IMR-90 (cell line): ENCODE measurements around the gene SASH1. TPM values are rescaled to one million over a fixed set of nuclear protein-coding genes. Genes with fewer than 3 reads are reported as not detected.

Source experiments
- ATAC-seq: fragments of 200-7000 bp; cut with Tn5 transposase; 2 replicates; pipeline ENCODE4 v1.9.1; 2020; ENCODE audit warnings: low read depth, mild to moderate bottlenecking, moderate library complexity
- BruUV-seq: library from RNA; stranded (reverse); fragments of 400-500 nt; replicated peaks from 2 replicates; lab custom pipeline; 2021; lab: Mats Ljungman, UMichigan
- CTCF ChIA-PET: fragments of 300-600 bp; formaldehyde crosslinking; extraction: SDS; loops from one replicate; lab custom pipeline; 2021; ENCODE audit warnings: antibody characterized with exemption; lab: Yijun Ruan, JAX
- POLR2A ChIA-PET: fragments of 300-600 bp; sonication (Branson Sonifier 250); formaldehyde crosslinking; loops from one replicate; lab custom pipeline; 2022; ENCODE audit warnings: antibody characterized with exemption; ENCODE audit not compliant: unreplicated experiment; lab: Charles Lee
- DNase-seq: peaks from one replicate; pipeline ENCODE4 v3.0.0; 2013
- H2AFZ ChIP-seq: replicated peaks from 2 replicates; pipeline ENCODE3; 2013; ENCODE audit warnings: low read length, mild to moderate bottlenecking; ENCODE audit not compliant: poor library complexity
- H2AK5ac ChIP-seq: 2 replicates; pipeline ENCODE4 v1.6.1; 2013; ENCODE audit warnings: low read depth, low read length, inconsistent platforms
- H2AK9ac ChIP-seq: replicated peaks from 2 replicates; pipeline ENCODE3; 2013; ENCODE audit warnings: mild to moderate bottlenecking, low read depth, low read length, moderate library complexity; ENCODE audit not compliant: poor library complexity
- H2BK120ac ChIP-seq: 2 replicates; pipeline ENCODE4 v1.6.1; 2013; ENCODE audit warnings: low read depth, low read length, inconsistent platforms
- H2BK15ac ChIP-seq: 3 replicates; pipeline ENCODE4 v1.6.1; 2013; ENCODE audit warnings: low read depth, low read length, inconsistent platforms
- H2BK20ac ChIP-seq: 2 replicates; pipeline ENCODE4 v1.6.1; 2013; ENCODE audit warnings: low read depth, mild to moderate bottlenecking, inconsistent platforms, low read length, moderate library complexity
- H2BK5ac ChIP-seq: 2 replicates; pipeline ENCODE4 v1.6.1; 2013; ENCODE audit warnings: mild to moderate bottlenecking, low read depth, low read length, inconsistent platforms; ENCODE audit not compliant: poor library complexity, severe bottlenecking
- H3K14ac ChIP-seq: replicated peaks from 2 replicates; pipeline ENCODE4 v1.6.1; 2013; ENCODE audit warnings: low read depth, low read length, inconsistent platforms
- H3K18ac ChIP-seq: 2 replicates; pipeline ENCODE4 v1.6.1; 2013; ENCODE audit warnings: low read depth, low read length, control low read depth
- H3K23ac ChIP-seq: 2 replicates; pipeline ENCODE4 v1.6.1; 2013; ENCODE audit warnings: low read depth, low read length, inconsistent platforms
- H3K27ac ChIP-seq: 2 replicates; pipeline ENCODE4 v1.5.1; 2013; ENCODE audit warnings: mild to moderate bottlenecking, control low read depth, low read length; ENCODE audit not compliant: insufficient read depth
- H3K27me3 ChIP-seq: 2 replicates; pipeline ENCODE4 v1.6.1; 2013; ENCODE audit warnings: low read length; ENCODE audit not compliant: control insufficient read depth, insufficient read depth
- H3K36me3 ChIP-seq: 2 replicates; pipeline ENCODE4 v1.6.1; 2013; ENCODE audit warnings: low read length, mixed read lengths; ENCODE audit not compliant: control insufficient read depth, insufficient read depth
- H3K4ac ChIP-seq: 2 replicates; pipeline ENCODE4 v1.6.1; 2013; ENCODE audit warnings: low read depth, low read length, inconsistent platforms
- H3K4me1 ChIP-seq: 2 replicates; pipeline ENCODE4 v1.6.1; 2013; ENCODE audit warnings: low read length, mixed read lengths; ENCODE audit not compliant: control insufficient read depth, insufficient read depth
- H3K4me2 ChIP-seq: 2 replicates; pipeline ENCODE4 v1.6.1; 2013; ENCODE audit warnings: low read depth, mild to moderate bottlenecking, control low read depth, low read length, moderate library complexity
- H3K4me3 ChIP-seq: 2 replicates; pipeline ENCODE4 v1.5.1; 2013; ENCODE audit warnings: low read depth, mild to moderate bottlenecking, control low read depth, low read length, moderate library complexity; ENCODE audit not compliant: insufficient read depth
- H3K56ac ChIP-seq: 2 replicates; pipeline ENCODE4 v1.6.1; 2013; ENCODE audit warnings: low read length, inconsistent platforms; ENCODE audit not compliant: insufficient read depth; ENCODE audit errors: extremely low read depth
- H3K79me1 ChIP-seq, 2 experiments: 2 replicates each; pipeline ENCODE4 v1.6.1; 2013; ENCODE audit warnings: low read length in 2 of 2, inconsistent platforms in 1 of 2, low read depth in 1 of 2
- H3K9ac ChIP-seq: 2 replicates; pipeline ENCODE4 v1.6.1; 2013; ENCODE audit warnings: low read depth, low read length, control low read depth
- H3K9me1 ChIP-seq: 2 replicates; pipeline ENCODE4 v1.6.1; 2013; ENCODE audit warnings: low read length, inconsistent platforms; ENCODE audit not compliant: insufficient read depth
- H3K9me3 ChIP-seq: 2 replicates; pipeline ENCODE4 v1.6.1; 2013; ENCODE audit warnings: low read length; ENCODE audit not compliant: control insufficient read depth, insufficient read depth
- H4K20me1 ChIP-seq: 2 replicates; pipeline ENCODE4 v1.6.1; 2013; ENCODE audit warnings: low read length, inconsistent platforms; ENCODE audit not compliant: insufficient read depth
- H4K5ac ChIP-seq: 2 replicates; pipeline ENCODE4 v1.6.1; 2013; ENCODE audit warnings: mild to moderate bottlenecking, low read depth, low read length, control low read depth
- H4K8ac ChIP-seq, 2 experiments: 2 replicates each; pipeline ENCODE4 v1.6.1; 2013; ENCODE audit warnings: low read depth in 2 of 2, low read length in 2 of 2, control low read depth in 1 of 2, inconsistent platforms in 1 of 2
- H4K91ac ChIP-seq: 2 replicates; pipeline ENCODE4 v1.6.1; 2013; ENCODE audit warnings: low read depth, low read length, inconsistent platforms; ENCODE audit not compliant: insufficient read depth
- BHLHE40 ChIP-seq: fragments of 150-350 bp; IDR thresholded peaks from 2 replicates; pipeline ENCODE4 v1.6.1; 2016; ENCODE audit warnings: mild to moderate bottlenecking, low read depth, low read length
- CEBPB ChIP-seq: IDR thresholded peaks from 2 replicates; pipeline ENCODE4 v1.6.1; 2012; ENCODE audit warnings: low read depth, low read length, improper control_type of control experiment
- CHD1 ChIP-seq: IDR thresholded peaks from 2 replicates; pipeline ENCODE4 v1.6.1; 2012; ENCODE audit warnings: low read depth, low read length, improper control_type of control experiment
- FOS ChIP-seq: fragments of 150-350 bp; IDR thresholded peaks from 2 replicates; pipeline ENCODE4 v1.6.1; 2016; ENCODE audit warnings: low read depth, low read length
- MAFK ChIP-seq: IDR thresholded peaks from 2 replicates; pipeline ENCODE4 v1.6.1; 2012; ENCODE audit warnings: low read depth, low read length, improper control_type of control experiment
- MAZ ChIP-seq: IDR thresholded peaks from 2 replicates; pipeline ENCODE4 v1.6.1; 2012; ENCODE audit warnings: low read depth, mild to moderate bottlenecking, low read length, improper control_type of control experiment, moderate library complexity, borderline replicate concordance
- MXI1 ChIP-seq: IDR thresholded peaks from 2 replicates; pipeline ENCODE4 v1.6.1; 2012; ENCODE audit warnings: low read depth, mild to moderate bottlenecking, low read length, moderate library complexity, borderline replicate concordance
- NFE2L2 ChIP-seq: fragments of 150-350 bp; IDR thresholded peaks from 2 replicates; pipeline ENCODE4 v1.6.1; 2016; ENCODE audit warnings: low read depth, mild to moderate bottlenecking, low read length
- POLR2A ChIP-seq: IDR thresholded peaks from 2 replicates; pipeline ENCODE4 v1.6.1; 2012; ENCODE audit warnings: mild to moderate bottlenecking, low read depth, low read length
- RAD21 ChIP-seq: IDR thresholded peaks from 2 replicates; pipeline ENCODE4 v1.6.1; 2012; ENCODE audit warnings: low read length, improper control_type of control experiment
- RCOR1 ChIP-seq: IDR thresholded peaks from 2 replicates; pipeline ENCODE4 v1.6.1; 2012; ENCODE audit warnings: mild to moderate bottlenecking, low read length, improper control_type of control experiment; ENCODE audit not compliant: insufficient replicate concordance
- RFX5 ChIP-seq: IDR thresholded peaks from 2 replicates; pipeline ENCODE4 v1.8.0; 2012; ENCODE audit warnings: low read depth, mild to moderate bottlenecking, low read length, moderate library complexity
- SMC3 ChIP-seq: fragments of 150-350 bp; IDR thresholded peaks from 2 replicates; pipeline ENCODE4 v1.6.1; 2016; ENCODE audit warnings: low read depth, mild to moderate bottlenecking, antibody characterized with exemption, low read length, moderate library complexity
- WGBS, 2 experiments: methylation state at CpG; one replicate each; pipeline versions ENCODE4 v1.1.5 to v1.1.7; 2013; ENCODE audit warnings: missing lambda C conversion rate in 2 of 2; ENCODE audit not compliant: insufficient read length in 1 of 2; ENCODE audit errors: extremely low coverage in 2 of 2; 5-methylcytosine and 5-hydroxymethylcytosine counted together
- dilution Hi-C: fragments of 300-500 bp; cut with HindIII; formaldehyde crosslinking; loops from one replicate; pipeline ENCODE4 v1.14.3; 2018; ENCODE audit warnings: low sequenced_read_pairs; ENCODE audit not compliant: unreplicated experiment
- in situ Hi-C: fragments of 300-500 bp; cut with MboI; formaldehyde crosslinking; loops from 3 replicates; pipeline ENCODE4 v1.14.3; 2019; ENCODE audit warnings: low sequenced_read_pairs, inconsistent platforms, mixed read lengths
- intact Hi-C: fragments of 100-400 bp; cut with micrococcal nuclease; formaldehyde crosslinking; loops from 2 replicates; pipeline ENCODE4 v1.10.0; 2022
- polyA plus RNA-seq, 3 experiments: library from polyadenylated mRNA; depleted of rRNA; stranded (reverse); fragments of >200 nt; gene quantifications; 2 replicates each; pipeline ENCODE4 v1.2.3, GENCODE V29; 2012; ENCODE audit warnings: low replicate concordance in 1 of 3
- total RNA-seq: library from RNA; depleted of rRNA; stranded (reverse); fragments of >200 nt; gene quantifications from 2 replicates; pipeline ENCODE4 v1.2.3, GENCODE V29; 2012
- TF ChIP-seq, protein P1 (sequence below): conservative IDR thresholded peaks from 2 replicates; pipeline ENCODE4 v1.5.1; 2012; ENCODE audit warnings: mild to moderate bottlenecking, low read depth, low read length, improper control_type of control experiment
- TF ChIP-seq, protein P2 (sequence below): fragments of 150-350 bp; IDR thresholded peaks from 2 replicates; pipeline ENCODE4 v1.6.1; 2017; ENCODE audit warnings: mild to moderate bottlenecking, antibody characterized with exemption, low read length, low read depth
- TF ChIP-seq, protein P3 (sequence below): fragments of 150-350 bp; IDR thresholded peaks from 2 replicates; pipeline ENCODE4 v1.6.1; 2016; ENCODE audit warnings: low read depth, mild to moderate bottlenecking, low read length, moderate library complexity, borderline replicate concordance

Gene SASH1
- total and polyA plus RNA-seq, 2 of the 4 experiments (the other 2 are of a cell fraction): 11.6 to 16.5 TPM

DNA sequence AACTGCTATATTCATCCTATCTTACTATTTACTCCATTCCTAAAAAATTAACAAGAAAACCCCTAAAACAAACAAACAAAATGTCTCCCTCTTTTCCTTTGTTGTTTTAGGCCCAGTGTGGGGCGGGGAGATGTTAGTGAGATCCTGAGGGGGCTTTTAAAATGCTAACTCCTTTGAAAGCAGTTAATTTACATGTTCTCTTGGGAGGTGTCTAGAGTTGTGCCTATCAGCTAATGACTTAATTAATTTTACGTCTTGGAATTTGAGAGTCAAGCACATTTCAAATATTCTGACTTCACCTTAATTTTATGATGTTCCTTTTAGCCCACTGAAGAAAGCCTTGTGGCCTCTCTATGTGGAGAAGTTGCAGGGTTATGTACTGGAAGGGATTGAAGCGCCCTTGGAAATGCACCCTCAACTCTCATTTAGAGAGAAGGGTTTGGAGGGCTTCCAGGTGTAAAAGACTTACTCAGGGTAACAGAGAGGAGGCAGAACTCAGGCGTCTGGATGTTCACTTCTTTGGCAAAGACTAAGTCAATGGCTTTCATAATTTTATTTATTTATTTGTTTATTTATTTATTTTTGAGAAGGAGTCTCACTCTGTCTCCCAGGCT is 4.9 kb downstream of the SASH1 start:
- no peak overlapping the region for H2BK15ac ChIP-seq
- H4K20me1 ChIP-seq: no peaks in the 10 kb centered on the region
- H2BK20ac ChIP-seq: no peak overlapping the region
- CTCF ChIA-PET: no interaction called here
- H3K27me3 ChIP-seq: no peaks in the 10 kb centered on the region
- no peak overlapping the region for H3K23ac ChIP-seq
- no peak overlapping the region for H3K4ac ChIP-seq
- no peak overlapping the region for H2BK120ac ChIP-seq
- peaks cover 4% of the 10 kb centered on the region; the same call in 1 of the 2 replicates for H3K9me1 ChIP-seq
- ATAC-seq (no peak), DNase-seq (no peak)
- no CpG with 5 or more reads among the region's 4 CpGs for WGBS, 2 experiments
- no peak overlapping the region for H3K9ac ChIP-seq
- H3K18ac ChIP-seq: no peak overlapping the region
- no peak overlapping the region for H3K4me2 ChIP-seq
- intact Hi-C loops (loop anchor here (2.0 kb wide), 1 partner anchor 115 kb away; no protein-coding TSS in a partner anchor), dilution Hi-C loops (no loop called here), in situ Hi-C loops (no loop called here)
- H4K8ac ChIP-seq: no peak overlapping the region
- no peak for TF ChIP-seq CEBPB
- TF ChIP-seq, protein P1, sequence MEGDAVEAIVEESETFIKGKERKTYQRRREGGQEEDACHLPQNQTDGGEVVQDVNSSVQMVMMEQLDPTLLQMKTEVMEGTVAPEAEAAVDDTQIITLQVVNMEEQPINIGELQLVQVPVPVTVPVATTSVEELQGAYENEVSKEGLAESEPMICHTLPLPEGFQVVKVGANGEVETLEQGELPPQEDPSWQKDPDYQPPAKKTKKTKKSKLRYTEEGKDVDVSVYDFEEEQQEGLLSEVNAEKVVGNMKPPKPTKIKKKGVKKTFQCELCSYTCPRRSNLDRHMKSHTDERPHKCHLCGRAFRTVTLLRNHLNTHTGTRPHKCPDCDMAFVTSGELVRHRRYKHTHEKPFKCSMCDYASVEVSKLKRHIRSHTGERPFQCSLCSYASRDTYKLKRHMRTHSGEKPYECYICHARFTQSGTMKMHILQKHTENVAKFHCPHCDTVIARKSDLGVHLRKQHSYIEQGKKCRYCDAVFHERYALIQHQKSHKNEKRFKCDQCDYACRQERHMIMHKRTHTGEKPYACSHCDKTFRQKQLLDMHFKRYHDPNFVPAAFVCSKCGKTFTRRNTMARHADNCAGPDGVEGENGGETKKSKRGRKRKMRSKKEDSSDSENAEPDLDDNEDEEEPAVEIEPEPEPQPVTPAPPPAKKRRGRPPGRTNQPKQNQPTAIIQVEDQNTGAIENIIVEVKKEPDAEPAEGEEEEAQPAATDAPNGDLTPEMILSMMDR: no peak
- no peak for TF ChIP-seq CHD1
- no peak for TF ChIP-seq NFE2L2
- TF ChIP-seq BHLHE40: no peak
- no peak for TF ChIP-seq MAZ
- no peak for TF ChIP-seq SMC3
- no peak for TF ChIP-seq MXI1
- TF ChIP-seq, protein P2, sequence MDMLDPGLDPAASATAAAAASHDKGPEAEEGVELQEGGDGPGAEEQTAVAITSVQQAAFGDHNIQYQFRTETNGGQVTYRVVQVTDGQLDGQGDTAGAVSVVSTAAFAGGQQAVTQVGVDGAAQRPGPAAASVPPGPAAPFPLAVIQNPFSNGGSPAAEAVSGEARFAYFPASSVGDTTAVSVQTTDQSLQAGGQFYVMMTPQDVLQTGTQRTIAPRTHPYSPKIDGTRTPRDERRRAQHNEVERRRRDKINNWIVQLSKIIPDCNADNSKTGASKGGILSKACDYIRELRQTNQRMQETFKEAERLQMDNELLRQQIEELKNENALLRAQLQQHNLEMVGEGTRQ: no peak
- no peak for TF ChIP-seq POLR2A
- TF ChIP-seq FOS: no peak
- no peak for TF ChIP-seq MAFK
- no peak for TF ChIP-seq RCOR1
- no peak for TF ChIP-seq RFX5
- TF ChIP-seq, protein P3, sequence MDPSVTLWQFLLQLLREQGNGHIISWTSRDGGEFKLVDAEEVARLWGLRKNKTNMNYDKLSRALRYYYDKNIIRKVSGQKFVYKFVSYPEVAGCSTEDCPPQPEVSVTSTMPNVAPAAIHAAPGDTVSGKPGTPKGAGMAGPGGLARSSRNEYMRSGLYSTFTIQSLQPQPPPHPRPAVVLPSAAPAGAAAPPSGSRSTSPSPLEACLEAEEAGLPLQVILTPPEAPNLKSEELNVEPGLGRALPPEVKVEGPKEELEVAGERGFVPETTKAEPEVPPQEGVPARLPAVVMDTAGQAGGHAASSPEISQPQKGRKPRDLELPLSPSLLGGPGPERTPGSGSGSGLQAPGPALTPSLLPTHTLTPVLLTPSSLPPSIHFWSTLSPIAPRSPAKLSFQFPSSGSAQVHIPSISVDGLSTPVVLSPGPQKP: no peak
- TF ChIP-seq RAD21: no peak
- no TSS peak for BruUV-seq
- H3K14ac ChIP-seq: no peak overlapping the region
- H3K36me3 ChIP-seq: no peaks in the 10 kb centered on the region; the same call in 1 of the 2 replicates
- H2AK5ac ChIP-seq: no peak overlapping the region
- H3K4me1 ChIP-seq: no peaks in the 10 kb centered on the region
- peaks cover 13 to 73% of the 10 kb centered on the region in 2 experiments; a peak in 3 of 4 replicates for H3K79me1 ChIP-seq
- no peak overlapping the region for H3K27ac ChIP-seq
- H3K56ac ChIP-seq: no peak overlapping the region
- no peak overlapping the region for H2AK9ac ChIP-seq
- H3K4me3 ChIP-seq: no peak overlapping the region
- H2AFZ ChIP-seq: no peak overlapping the region
- no peak overlapping the region for H4K91ac ChIP-seq
- H2BK5ac ChIP-seq: no peak overlapping the region
- H4K5ac ChIP-seq: no peak overlapping the region
- POLR2A ChIA-PET: no interaction called here
- no peaks in the 10 kb centered on the region for H3K9me3 ChIP-seq
